GM19023 (cell line): Measurements from ENCODE around the gene UMPS.
A peak's percentile ranks its signal among the peaks of the same experiment; 100 is the strongest.

Experiments used
- ATAC-seq: cut with Tn5 transposase; IDR thresholded peaks from one replicate; pipeline ENCODE4 v1.9.1; 2021; ENCODE audit warnings: mild to moderate bottlenecking, moderate library complexity; ENCODE audit not compliant: unreplicated experiment

UMPS gene

GRCh38 chr3:124762661-124763011 is 32.4 kb downstream of the UMPS start:
- ATAC-seq: no peak

GRCh38 chr3:124763206-124763605 is 33.0 kb downstream of the UMPS start:
- ATAC-seq: no peak

- ATAC-seq: no peak
Observed at GRCh38 chr3:124763644-124764358, 33.5 kb downstream of the UMPS start.

- no peak for ATAC-seq
Observed at GRCh38 chr3:124764746-124765145, 34.5 kb downstream of the UMPS start.

- ATAC-seq: no peak
Observed at GRCh38 chr3:124765197-124765840, 35.1 kb downstream of the UMPS start.

- no peak for ATAC-seq
Observed at GRCh38 chr3:124766113-124767095, 36.2 kb downstream of the UMPS start.

- no peak for ATAC-seq
Observed at GRCh38 chr3:124767264-124767663, 37.0 kb downstream of the UMPS start.

- no peak for ATAC-seq
Observed at GRCh38 chr3:124767691-124768090, 37.4 kb downstream of the UMPS start.

DNA sequence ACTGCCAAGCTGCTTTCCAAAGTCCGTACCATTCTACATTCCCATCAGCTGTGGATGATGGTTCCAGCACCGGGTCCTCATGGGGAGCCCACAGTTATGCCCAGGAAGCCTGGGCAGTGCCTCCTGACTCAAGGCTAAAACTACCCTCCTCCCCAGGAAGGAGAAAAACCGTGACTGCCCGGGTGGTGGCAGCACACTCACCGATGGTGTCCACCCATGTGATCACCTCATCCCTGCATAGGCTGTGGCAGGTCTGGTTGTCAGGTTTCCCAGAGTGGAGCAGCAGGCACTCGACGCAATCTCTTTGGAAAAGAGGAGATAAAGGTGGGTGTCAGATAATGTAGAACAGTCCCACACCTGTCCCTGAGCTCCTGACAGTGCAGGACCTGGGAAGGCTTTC is 38.6 kb downstream of the UMPS start:
- ATAC-seq: peak; percentile 70

DNA sequence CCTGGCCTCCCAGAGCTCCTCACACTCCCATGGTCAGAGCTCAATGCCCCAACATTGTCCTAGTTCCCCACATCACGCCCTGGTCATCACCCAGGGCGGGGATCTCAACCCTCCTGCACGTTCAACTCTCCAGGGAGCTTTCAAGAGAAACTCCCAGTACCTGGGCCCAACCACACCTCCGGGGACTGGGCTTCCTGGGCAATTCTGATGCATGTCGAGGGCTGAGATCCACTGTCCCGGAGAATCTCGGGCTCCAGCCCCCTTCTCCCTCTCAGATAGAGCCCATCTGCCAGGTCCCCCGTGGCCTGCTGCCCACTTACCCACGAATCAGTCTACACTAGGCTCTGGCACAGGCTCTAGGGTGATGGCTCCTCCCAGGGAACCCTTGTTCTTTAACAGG is 39.2 kb downstream of the UMPS start:
- no peak for ATAC-seq

- no peak for ATAC-seq
Observed at GRCh38 chr3:124770336-124771082, 40.3 kb downstream of the UMPS start.

DNA sequence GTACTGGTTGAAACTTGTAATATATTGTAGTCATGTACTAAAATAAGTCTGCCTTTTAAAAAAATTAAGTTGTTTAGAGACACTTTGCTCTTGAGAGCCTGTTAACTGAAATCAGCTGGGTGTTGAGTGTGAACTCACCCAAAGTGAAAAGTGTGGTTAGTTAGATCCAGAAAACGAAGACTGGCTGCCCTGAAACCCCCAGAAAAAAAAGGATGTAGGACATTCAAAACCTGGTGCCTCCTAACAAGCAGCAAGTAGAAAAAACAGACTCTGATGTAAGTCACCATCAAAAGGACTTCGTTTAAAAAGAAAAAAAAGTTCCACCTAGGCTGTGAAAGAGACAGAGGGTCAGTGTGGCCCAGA is 40.8 kb downstream of the UMPS start:
- ATAC-seq: no peak

DNA sequence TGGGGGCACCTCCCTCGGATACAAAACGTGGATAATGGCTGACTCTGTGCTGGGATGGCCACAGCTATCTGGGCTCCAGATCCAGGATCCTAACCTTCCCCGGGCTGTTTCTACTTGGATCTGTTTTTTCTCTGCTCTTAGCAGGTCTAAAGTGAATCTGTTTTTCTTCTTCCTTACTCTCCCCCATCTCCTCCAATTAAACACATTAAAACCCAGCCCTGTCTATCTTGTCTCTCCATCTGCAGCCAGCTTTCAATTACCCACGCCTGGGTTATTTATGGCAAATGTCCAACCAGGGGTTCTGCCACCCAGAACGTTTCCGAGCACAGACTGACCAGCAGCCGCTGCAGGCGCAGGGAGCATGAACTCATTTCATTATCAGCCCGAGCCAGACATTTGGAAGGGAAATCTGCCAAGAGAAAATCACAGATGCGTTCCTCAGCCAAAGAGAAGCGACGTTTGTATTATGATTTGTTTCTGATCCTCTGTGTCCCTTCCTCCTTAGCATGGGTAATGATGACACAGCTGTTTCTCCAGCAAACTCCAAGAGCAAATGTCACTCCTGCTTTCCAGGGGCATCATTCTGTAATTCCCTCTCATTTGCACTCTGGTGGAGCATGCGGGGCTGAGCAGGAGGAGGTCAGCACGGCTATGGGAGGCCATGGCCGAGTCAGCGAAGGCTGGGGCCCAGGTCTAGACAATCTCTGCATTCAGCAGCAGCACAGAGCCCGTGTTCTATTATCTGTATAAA is 42.0 kb downstream of the UMPS start:
- ATAC-seq: no peak

DNA sequence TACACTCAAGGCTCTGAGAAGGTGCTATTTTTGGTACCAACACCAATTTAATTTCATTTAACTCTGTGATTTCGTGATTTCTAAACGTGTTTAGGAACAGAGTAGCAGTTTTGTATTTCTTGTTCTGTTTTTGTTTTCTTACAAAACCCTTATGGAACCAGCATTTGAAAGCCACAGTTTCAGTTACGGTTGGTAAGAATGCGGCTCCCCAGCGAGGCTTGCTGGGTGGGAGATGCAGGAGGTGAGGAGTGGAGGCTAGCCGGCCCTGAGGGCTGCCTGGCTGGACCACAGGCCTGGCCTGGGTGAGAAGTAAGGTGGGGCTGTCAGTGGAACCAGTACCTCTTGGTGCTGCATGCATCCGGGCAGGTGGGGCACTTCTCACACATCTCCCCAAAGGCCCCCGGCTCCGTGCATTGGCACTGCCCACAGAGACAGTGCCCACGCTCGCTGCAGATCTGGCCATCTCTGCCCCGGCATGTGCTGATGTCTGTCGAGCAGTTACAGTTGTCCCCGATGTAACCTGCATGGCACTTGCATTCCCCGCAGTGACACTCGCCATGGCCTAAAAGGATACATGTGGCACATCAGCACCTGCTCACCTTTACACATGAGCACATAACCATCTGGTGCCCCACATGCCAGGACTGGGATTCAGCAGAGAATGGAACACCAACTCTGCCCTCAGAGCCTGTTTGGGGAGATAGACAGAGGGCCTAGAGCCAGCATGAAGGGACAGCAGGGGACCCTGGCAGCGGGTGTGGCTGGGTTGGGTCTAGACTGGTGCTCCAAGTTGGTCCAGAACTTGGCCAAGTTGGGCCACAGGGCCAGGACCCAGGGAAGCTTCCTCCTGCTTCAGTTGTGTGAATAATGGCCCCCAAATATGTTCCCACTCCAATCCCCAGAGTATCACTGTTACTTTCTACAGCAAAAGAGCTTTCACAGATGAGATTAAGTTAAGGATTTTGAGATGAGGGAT is 43.4 kb downstream of the UMPS start:
- ATAC-seq: no peak

- ATAC-seq: no peak
Observed at GRCh38 chr3:124774327-124774718, 44.1 kb downstream of the UMPS start.

DNA sequence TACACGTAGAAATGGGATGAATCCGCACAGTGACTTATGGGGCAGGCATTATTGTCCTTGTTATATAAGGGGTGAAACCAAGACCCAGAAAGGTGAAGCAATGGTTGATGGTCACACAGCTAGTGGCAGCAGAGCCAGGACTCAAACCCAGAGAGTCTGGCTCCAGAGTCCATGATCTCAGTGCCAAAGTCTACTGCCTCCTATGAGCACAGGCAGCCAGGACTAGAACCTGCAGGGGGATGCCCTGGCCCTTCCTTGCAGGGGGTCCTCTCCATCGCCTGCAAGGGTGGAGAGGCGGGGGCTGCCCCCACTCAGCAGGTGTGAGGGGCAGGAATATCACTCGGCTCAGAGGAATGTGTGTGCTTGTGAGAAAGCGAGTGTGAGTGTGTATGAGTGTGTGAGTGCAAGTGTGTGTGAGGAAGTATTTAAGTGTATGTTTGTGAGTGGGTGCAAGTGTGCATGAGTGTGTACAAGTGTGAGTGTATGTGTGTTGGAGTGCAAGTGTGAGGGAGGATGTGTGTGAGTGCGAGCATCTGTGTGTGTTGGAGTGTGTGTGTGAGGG is 44.7 kb downstream of the UMPS start:
- no peak for ATAC-seq

DNA sequence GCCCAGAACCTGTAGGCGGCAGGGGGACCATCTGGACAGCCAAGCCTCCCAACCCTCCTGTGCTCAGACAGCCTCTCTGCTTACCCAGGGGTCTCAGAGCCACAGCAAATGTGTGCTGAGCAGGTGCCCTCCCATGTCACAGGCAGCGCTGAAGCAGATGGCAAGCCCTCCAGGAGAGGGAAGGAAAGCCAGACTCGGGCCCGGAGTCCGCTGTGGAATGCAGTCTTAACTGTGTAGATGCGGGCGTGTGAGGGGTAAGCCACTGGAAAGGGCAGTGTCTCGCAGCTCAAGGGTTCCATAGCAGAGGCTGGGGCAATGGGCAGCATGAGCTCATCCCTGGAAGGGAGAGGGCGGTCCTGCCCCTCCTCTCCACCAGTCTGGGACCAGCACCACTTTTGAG is 45.6 kb downstream of the UMPS start:
- ATAC-seq: no peak

DNA sequence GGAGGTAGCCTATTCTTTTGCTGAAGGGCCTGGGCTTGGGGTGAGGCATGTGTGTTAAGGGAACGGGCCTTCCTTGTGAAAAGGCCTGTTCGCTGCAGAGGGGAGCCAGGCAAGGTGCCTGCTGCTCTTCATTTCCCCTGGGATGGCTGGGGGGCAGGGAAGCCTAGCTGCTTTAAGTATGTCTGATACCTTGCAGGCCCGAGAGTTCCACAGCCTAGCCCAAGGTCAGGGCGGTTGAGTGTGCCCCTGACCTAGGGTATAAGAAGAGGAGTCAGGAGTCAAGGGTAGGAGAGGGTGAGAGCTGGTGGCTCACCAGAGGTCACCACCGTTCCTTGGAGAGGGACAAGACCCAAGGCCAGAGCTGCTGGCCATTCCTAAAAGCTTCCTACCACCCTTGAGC is 46.6 kb downstream of the UMPS start:
- no peak for ATAC-seq
